ENCODE data around the gene PAMR1. TPM values are rescaled to one million over a fixed set of nuclear protein-coding genes. Genes with fewer than 3 reads are reported as not detected.

Gene PAMR1
- total and polyA plus RNA-seq, 10 of the 15 experiments (the other 5 are each of a cell fraction or from before 2014, with no cell fraction given), result 0.04 TPM; not detected in 9

DNA sequence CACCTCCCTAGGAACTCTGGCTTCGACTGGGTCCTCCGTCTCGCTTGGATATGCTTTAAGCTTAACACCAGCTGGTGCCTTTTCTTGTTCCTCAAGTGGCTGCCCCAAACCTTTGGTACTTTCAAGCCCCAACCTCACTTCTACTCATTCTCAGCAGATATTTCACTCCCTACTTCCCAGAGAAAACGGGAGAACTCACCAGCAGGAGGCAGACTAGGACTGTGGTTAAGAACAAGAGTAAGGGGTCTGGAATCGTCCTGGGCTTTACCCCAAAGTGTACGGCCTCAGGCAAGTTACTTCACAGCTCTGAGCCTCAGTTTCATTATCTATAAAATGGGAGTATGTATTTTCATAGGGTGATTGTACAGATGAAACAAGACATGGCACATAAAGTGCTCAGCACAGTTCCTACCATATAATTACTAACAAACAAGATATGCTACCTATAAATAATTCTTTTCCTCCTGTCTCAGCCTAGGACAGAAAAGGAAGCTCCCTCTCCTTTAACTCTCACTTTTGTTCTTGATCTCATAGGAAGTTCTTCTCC, 37.8 kb downstream of the PAMR1 start:
- H3K27ac ChIP-seq (ENCODE audit: control insufficient read depth, insufficient read depth), result no peak overlapping the region
- H4K20me1 ChIP-seq (ENCODE audit: control insufficient read depth, insufficient read depth), result no peaks in the 10 kb centered on the region
- intact Hi-C loops (cut with micrococcal nuclease; ENCODE audit: unreplicated experiment) (loop anchor here (5.0 kb wide), 2 partner anchors 560 to 780 kb away; no protein-coding TSS in a partner anchor), in situ Hi-C loops (cut with MboI) (no loop called here)
- BruUV-seq (replicated peaks), result no TSS peak
- no peaks in the 10 kb centered on the region for H3K4me1 ChIP-seq (ENCODE audit: control insufficient read depth, insufficient read depth, low read length)
- FAIRE-seq (no peak), ATAC-seq (no peak), DNase-seq (ENCODE audit: low read depth, low spot score) (no peak)
- ChIA-PET CTCF (interaction anchor here (0.6 to 2.1 kb wide), 19 partner anchors 11 to 887 kb away, joined by 3 to 6 read pairs (median 3); no protein-coding TSS in a partner anchor), RAD21 (ENCODE audit: unreplicated experiment) (interaction anchor here (0.7 to 1.4 kb wide), 3 partner anchors 69 to 778 kb away, joined by 3 to 4 read pairs (median 3); no protein-coding TSS in a partner anchor), SMC1A (ENCODE audit: uncharacterized antibody, unreplicated experiment) (interaction anchor here (0.7 to 1.6 kb wide), 5 partner anchors 10 to 1315 kb away, joined by 3 to 6 read pairs (median 3); no protein-coding TSS in a partner anchor), POLR2A (interaction anchor here (0.6 kb wide), 1 partner anchor 234 kb away, joined by 3 read pairs; no protein-coding TSS in a partner anchor)
- no peaks in the 10 kb centered on the region for H3K36me3 ChIP-seq (ENCODE audit: control insufficient read depth in 2 of 2, insufficient read depth in 2 of 2, low read length in 1 of 2)
- TF ChIP-seq FOS (IDR thresholded peaks at IDR 0.05; ENCODE audit: borderline replicate concordance, extremely low read depth, insufficient read length) (no peak), RAD21 (IDR thresholded peaks at IDR 0.05; ENCODE audit: insufficient read depth, low read depth, low read length) (peak; percentile 39)
- TF ChIP-seq, protein P1, sequence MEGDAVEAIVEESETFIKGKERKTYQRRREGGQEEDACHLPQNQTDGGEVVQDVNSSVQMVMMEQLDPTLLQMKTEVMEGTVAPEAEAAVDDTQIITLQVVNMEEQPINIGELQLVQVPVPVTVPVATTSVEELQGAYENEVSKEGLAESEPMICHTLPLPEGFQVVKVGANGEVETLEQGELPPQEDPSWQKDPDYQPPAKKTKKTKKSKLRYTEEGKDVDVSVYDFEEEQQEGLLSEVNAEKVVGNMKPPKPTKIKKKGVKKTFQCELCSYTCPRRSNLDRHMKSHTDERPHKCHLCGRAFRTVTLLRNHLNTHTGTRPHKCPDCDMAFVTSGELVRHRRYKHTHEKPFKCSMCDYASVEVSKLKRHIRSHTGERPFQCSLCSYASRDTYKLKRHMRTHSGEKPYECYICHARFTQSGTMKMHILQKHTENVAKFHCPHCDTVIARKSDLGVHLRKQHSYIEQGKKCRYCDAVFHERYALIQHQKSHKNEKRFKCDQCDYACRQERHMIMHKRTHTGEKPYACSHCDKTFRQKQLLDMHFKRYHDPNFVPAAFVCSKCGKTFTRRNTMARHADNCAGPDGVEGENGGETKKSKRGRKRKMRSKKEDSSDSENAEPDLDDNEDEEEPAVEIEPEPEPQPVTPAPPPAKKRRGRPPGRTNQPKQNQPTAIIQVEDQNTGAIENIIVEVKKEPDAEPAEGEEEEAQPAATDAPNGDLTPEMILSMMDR (IDR thresholded peaks at IDR 0.05 in 2 of 3, conservative IDR thresholded peaks at IDR 0.05 in 1 of 3; ENCODE audit: control insufficient read depth in 2 of 3, extremely low read depth in 1 of 3, insufficient read depth in 1 of 3, low read depth in 3 of 3, low read length in 3 of 3), result peak; percentile 18 to 28 (median 23); a peak in 4 of 6 replicates
- no peak overlapping the region for H2AFZ ChIP-seq (ENCODE audit: control insufficient read depth, low read depth, low read length)
- H3K79me2 ChIP-seq (ENCODE audit: control insufficient read depth, insufficient read depth, low read length), result no peaks in the 10 kb centered on the region
- H3K4me2 ChIP-seq (ENCODE audit: control insufficient read depth, insufficient read depth), result no peak overlapping the region
- H3K9me3 ChIP-seq (replicated peaks; ENCODE audit: control insufficient read depth, insufficient read depth, low read length), result no peaks in the 10 kb centered on the region; the same call in 1 of the 3 replicates
- 26% methylated on average over 6 of the region's 6 CpGs for WGBS (ENCODE audit: insufficient coverage, insufficient replicate concordance, low lambda C conversion rate, missing lambda C conversion rate)
- no peaks in the 10 kb centered on the region; a peak in 1 of 4 replicates for H3K27me3 ChIP-seq (replicated peaks in 1 of 2; ENCODE audit: control insufficient read depth in 2 of 2, insufficient read depth in 2 of 2, low read length in 1 of 2)
- no peak overlapping the region for H3K4me3 ChIP-seq
- H3K9ac ChIP-seq (ENCODE audit: control insufficient read depth, insufficient read depth, low read length), result no peak overlapping the region
